Osteocyte (in vitro differentiated cells): ENCODE results near the gene CD276. TPM values are rescaled to one million over a fixed set of nuclear protein-coding genes. Genes with fewer than 3 reads are reported as not detected.

ENCODE experiments used
- DNase-seq: peaks from one replicate; pipeline ENCODE4 v3.0.0; 2021; ENCODE audit warnings: mixed read lengths; ENCODE audit not compliant: unreplicated experiment; ENCODE audit errors: extremely low spot score
- H3K27ac Mint-ChIP-seq: one replicate; pipeline ENCODE4 v1.8.0; 2021; ENCODE audit warnings: mild to moderate bottlenecking, mixed read lengths; ENCODE audit not compliant: unreplicated experiment
- H3K27me3 Mint-ChIP-seq: one replicate; pipeline ENCODE4 v1.8.0; 2021; ENCODE audit warnings: mixed read lengths; ENCODE audit not compliant: unreplicated experiment
- H3K36me3 Mint-ChIP-seq: one replicate; pipeline ENCODE4 v1.8.0; 2021; ENCODE audit warnings: mixed read lengths; ENCODE audit not compliant: unreplicated experiment
- H3K4me1 Mint-ChIP-seq: one replicate; pipeline ENCODE4 v1.8.0; 2021; ENCODE audit warnings: mixed read lengths; ENCODE audit not compliant: unreplicated experiment
- H3K4me3 Mint-ChIP-seq: one replicate; pipeline ENCODE4 v1.8.0; 2021; ENCODE audit warnings: mild to moderate bottlenecking, moderate library complexity, mixed read lengths; ENCODE audit not compliant: unreplicated experiment
- H3K9me3 Mint-ChIP-seq: one replicate; pipeline ENCODE4 v1.8.0; 2021; ENCODE audit warnings: mixed read lengths; ENCODE audit not compliant: unreplicated experiment
- total RNA-seq: library from RNA; stranded (reverse); gene quantifications from 2 replicates; pipeline ENCODE4 v1.2.1, GENCODE V29; 2021
- TF ChIP-seq, protein P1 (sequence below): fragments of 200-600 bp; sonication (generic); IDR thresholded peaks from 2 replicates; pipeline ENCODE4 v1.5.0; 2021; ENCODE audit warnings: antibody characterized with exemption, mild to moderate bottlenecking, moderate library complexity

Gene CD276
- total RNA-seq, 1 donor from 2014 or later: 147 TPM

DNA sequence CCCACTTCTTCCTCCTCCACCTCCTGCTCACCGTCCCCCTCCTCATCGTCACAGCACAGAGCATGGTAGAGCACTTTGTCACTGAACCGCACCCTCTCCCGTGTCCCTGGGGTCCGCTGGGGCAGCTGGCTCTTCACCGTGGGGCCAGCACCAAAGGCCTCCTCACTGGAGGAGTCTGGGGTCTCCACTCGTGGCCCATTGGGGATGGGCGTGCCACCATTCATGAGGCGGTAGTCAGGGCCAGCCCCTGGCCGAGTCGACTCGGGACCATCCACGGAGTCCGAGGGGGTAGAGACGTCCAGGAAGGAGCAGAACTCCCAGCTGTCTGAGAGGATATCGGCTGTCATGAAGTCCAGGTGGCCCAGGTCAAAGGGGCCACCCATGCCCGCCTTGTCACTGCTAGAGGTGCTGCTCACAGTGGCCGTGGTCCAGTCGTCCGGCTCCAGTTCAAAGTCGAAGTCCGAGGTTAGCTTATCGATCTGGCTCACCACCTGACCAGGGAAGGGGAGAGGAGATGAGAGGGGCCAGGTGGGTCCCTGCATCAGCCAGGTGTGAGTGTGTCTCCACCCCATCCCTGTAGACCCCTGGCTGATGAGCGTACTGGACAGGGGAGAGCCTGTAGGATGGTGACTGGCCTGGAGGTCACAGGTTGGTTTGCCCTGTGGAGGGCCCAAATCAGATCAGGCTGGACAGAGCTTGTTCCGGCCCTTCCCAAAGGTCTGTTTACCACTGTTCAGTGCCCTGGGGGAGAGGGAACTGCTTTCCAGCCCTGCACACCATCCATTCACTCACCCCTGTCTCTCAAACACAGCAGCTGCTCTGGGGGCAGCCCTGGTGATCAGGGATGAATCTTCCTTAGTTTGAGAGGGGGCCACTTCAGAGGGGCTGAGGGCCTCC is 56.2 kb downstream of the CD276 start:
- Mint-ChIP-seq H3K9me3 (no peaks in the 10 kb centered on the region), H3K27me3 (peaks cover 3% of the 10 kb centered on the region), H3K4me3 (no peak overlapping the region), H3K36me3 (no peaks in the 10 kb centered on the region), H3K27ac (no peak overlapping the region), H3K4me1 (peaks cover 7% of the 10 kb centered on the region)
- TF ChIP-seq, protein P1, sequence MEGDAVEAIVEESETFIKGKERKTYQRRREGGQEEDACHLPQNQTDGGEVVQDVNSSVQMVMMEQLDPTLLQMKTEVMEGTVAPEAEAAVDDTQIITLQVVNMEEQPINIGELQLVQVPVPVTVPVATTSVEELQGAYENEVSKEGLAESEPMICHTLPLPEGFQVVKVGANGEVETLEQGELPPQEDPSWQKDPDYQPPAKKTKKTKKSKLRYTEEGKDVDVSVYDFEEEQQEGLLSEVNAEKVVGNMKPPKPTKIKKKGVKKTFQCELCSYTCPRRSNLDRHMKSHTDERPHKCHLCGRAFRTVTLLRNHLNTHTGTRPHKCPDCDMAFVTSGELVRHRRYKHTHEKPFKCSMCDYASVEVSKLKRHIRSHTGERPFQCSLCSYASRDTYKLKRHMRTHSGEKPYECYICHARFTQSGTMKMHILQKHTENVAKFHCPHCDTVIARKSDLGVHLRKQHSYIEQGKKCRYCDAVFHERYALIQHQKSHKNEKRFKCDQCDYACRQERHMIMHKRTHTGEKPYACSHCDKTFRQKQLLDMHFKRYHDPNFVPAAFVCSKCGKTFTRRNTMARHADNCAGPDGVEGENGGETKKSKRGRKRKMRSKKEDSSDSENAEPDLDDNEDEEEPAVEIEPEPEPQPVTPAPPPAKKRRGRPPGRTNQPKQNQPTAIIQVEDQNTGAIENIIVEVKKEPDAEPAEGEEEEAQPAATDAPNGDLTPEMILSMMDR: no peak
- DNase-seq: no peak

- Mint-ChIP-seq H3K4me3 (no peak overlapping the region), H3K9me3 (no peaks in the 10 kb centered on the region), H3K27me3 (peaks cover 5% of the 10 kb centered on the region), H3K4me1 (peaks cover 7% of the 10 kb centered on the region), H3K27ac (no peak overlapping the region), H3K36me3 (no peaks in the 10 kb centered on the region)
- TF ChIP-seq, protein P1: no peak
- DNase-seq: no peak
Observed at GRCh38 chr15:73741321-73741836, 57.2 kb downstream of the CD276 start.

DNA sequence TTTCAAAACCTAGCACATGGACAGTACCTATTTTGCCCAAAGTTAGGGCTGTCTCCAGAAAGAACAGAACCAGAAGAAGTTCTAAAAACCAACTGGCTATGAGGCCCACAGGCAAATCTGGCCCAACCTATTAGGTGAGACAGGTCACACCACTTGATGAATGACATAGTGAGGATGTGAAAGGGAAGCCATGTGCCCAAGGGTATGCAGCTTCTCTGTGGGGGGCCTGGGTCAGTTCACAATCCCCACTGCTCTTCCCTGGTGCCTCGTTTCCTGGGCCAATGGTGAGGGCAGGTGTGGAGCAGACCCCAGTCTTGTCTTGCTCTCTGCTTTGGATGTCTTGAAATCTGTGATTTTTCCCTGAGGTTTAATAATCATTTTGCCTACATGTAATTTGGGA is 60.1 kb downstream of the CD276 start:
- DNase-seq: no peak
- Mint-ChIP-seq H3K36me3 (no peaks in the 10 kb centered on the region), H3K27me3 (peaks cover 14% of the 10 kb centered on the region), H3K9me3 (no peaks in the 10 kb centered on the region), H3K4me1 (peaks cover 15% of the 10 kb centered on the region), H3K4me3 (no peak overlapping the region), H3K27ac (no peak overlapping the region)
- TF ChIP-seq, protein P1: no peak

GRCh38 chr15:73745073-73745472 is 60.9 kb downstream of the CD276 start:
- H3K36me3 Mint-ChIP-seq: no peaks in the 10 kb centered on the region
- H3K27ac Mint-ChIP-seq: no peak overlapping the region
- no peak for DNase-seq
- TF ChIP-seq, protein P1: no peak
- peaks cover 15% of the 10 kb centered on the region for H3K4me1 Mint-ChIP-seq
- no peak overlapping the region for H3K4me3 Mint-ChIP-seq
- H3K27me3 Mint-ChIP-seq: peaks cover 14% of the 10 kb centered on the region
- H3K9me3 Mint-ChIP-seq: no peaks in the 10 kb centered on the region

- peaks cover 14% of the 10 kb centered on the region for H3K27me3 Mint-ChIP-seq
- H3K4me1 Mint-ChIP-seq: peaks cover 15% of the 10 kb centered on the region
Observed at GRCh38 chr15:73746261-73746660, 62.1 kb downstream of the CD276 start.

More at GRCh38 chr15:73746261-73746660, 62.1 kb downstream of the CD276 start:
- H3K27ac Mint-ChIP-seq: no peak overlapping the region
- no peak for DNase-seq
- no peak overlapping the region for H3K4me3 Mint-ChIP-seq
- H3K9me3 Mint-ChIP-seq: no peaks in the 10 kb centered on the region
- H3K36me3 Mint-ChIP-seq: no peaks in the 10 kb centered on the region
- TF ChIP-seq, protein P1: no peak
